ENCODE measurements around the gene RAB7A.

Gene RAB7A

GRCh38 chr3:128726023-128727016, at the start of gene RAB7A:
RAB7A (plus strand) TSS chr3:128726183; CDS start chr3:128795368, 69,185 bp downstream.
- peak; percentile 98 for DNase-seq

GRCh38 chr3:128679338-128679737, 46.6 kb upstream of the RAB7A start:
- DNase-seq, result no peak

- DNase-seq, result peak; percentile 98
These were observed 45.2 kb upstream of the RAB7A start for GRCh38 chr3:128680603-128681368.

GRCh38 chr3:128681369-128681829, 44.6 kb upstream of the RAB7A start:
- no peak for DNase-seq

- DNase-seq, result no peak
These were observed 42.0 kb upstream of the RAB7A start for GRCh38 chr3:128683957-128684356.

- no peak for DNase-seq
These were observed 40.8 kb upstream of the RAB7A start for GRCh38 chr3:128684986-128685726.

- DNase-seq, result no peak
These were observed 39.5 kb upstream of the RAB7A start for GRCh38 chr3:128686465-128686864.

- DNase-seq, result no peak
These were observed 36.9 kb upstream of the RAB7A start for GRCh38 chr3:128689060-128689459.

GRCh38 chr3:128693696-128694095, 32.3 kb upstream of the RAB7A start:
- no peak for DNase-seq

- no peak for DNase-seq
These were observed 28.6 kb upstream of the RAB7A start for GRCh38 chr3:128697341-128697740.

GRCh38 chr3:128698211-128699047, 27.6 kb upstream of the RAB7A start:
- peak; percentile 30 for DNase-seq

- DNase-seq, result no peak
These were observed 24.4 kb upstream of the RAB7A start for GRCh38 chr3:128701342-128702212.

GRCh38 chr3:128702391-128702790, 23.6 kb upstream of the RAB7A start:
- no peak for DNase-seq

- DNase-seq, result no peak
These were observed 22.4 kb upstream of the RAB7A start for GRCh38 chr3:128703561-128703960.

- DNase-seq, result no peak
These were observed 19.8 kb upstream of the RAB7A start for GRCh38 chr3:128706086-128706615.

- DNase-seq, result no peak
These were observed 18.0 kb upstream of the RAB7A start for GRCh38 chr3:128707928-128708494.

GRCh38 chr3:128709038-128709437, 16.9 kb upstream of the RAB7A start:
- no peak for DNase-seq

GRCh38 chr3:128709506-128710210, 16.3 kb upstream of the RAB7A start:
- DNase-seq, result no peak

- no peak for DNase-seq
These were observed 15.1 kb upstream of the RAB7A start for GRCh38 chr3:128710816-128711433.

Measured in fibroblast of skin of right biceps (primary cell).